CD4-positive, alpha-beta T cell treated with Interleukin-10 for 1 hour (primary cell): ENCODE measurements around the gene DKK3.
A peak's percentile ranks its signal among the peaks of the same experiment; 100 is the strongest.
"Not testable (repeated sequence)": the region's sequence is repeated elsewhere in the genome, so short reads cannot be mapped to it uniquely, and the experiment has no call there.

Source experiments
- DNase-seq: peaks from one replicate; pipeline ENCODE4 v3.0.0-alpha.2; 2020

Gene DKK3

GRCh38 chr11:12007769-12008737 is at the start of gene DKK3:
Gene DKK3 (minus strand): TSS chr11:12008626. CDS start chr11:12008582, 44 bp downstream.
- DNase-seq, result no peak

GRCh38 chr11:12057299-12057980 is 49.0 kb upstream of the DKK3 start:
- no peak for DNase-seq

GRCh38 chr11:12056119-12056518 is 47.7 kb upstream of the DKK3 start:
- no peak for DNase-seq

- no peak for DNase-seq
Measured at GRCh38 chr11:12053606-12054361, 45.4 kb upstream of the DKK3 start.

GRCh38 chr11:12052676-12053605 is 44.5 kb upstream of the DKK3 start:
- no peak for DNase-seq

GRCh38 chr11:12051287-12051662 is 42.8 kb upstream of the DKK3 start:
- no peak for DNase-seq

GRCh38 chr11:12050470-12051286 is 42.3 kb upstream of the DKK3 start:
- no peak for DNase-seq

GRCh38 chr11:12048936-12049790 is 40.7 kb upstream of the DKK3 start:
- no peak for DNase-seq

- DNase-seq, result no peak
Measured at GRCh38 chr11:12046636-12047236, 38.3 kb upstream of the DKK3 start.

GRCh38 chr11:12045914-12046635 is 37.6 kb upstream of the DKK3 start:
- no peak for DNase-seq

GRCh38 chr11:12044799-12045198 is 36.4 kb upstream of the DKK3 start:
- DNase-seq, result no peak

- peak; percentile 70 for DNase-seq
Measured at GRCh38 chr11:12043959-12044791, 35.7 kb upstream of the DKK3 start.

- DNase-seq, result no peak
Measured at GRCh38 chr11:12043221-12043620, 34.8 kb upstream of the DKK3 start.

- DNase-seq, result no peak
Measured at GRCh38 chr11:12042215-12042676, 33.8 kb upstream of the DKK3 start.

- not testable (repeated sequence) for DNase-seq
Measured at GRCh38 chr11:12040719-12041118, 32.3 kb upstream of the DKK3 start.

- no peak for DNase-seq
Measured at GRCh38 chr11:12032968-12033367, 24.5 kb upstream of the DKK3 start.

GRCh38 chr11:12031856-12032544 is 23.6 kb upstream of the DKK3 start:
- no peak for DNase-seq
